Astrocyte (in vitro differentiated cells and primary cell): Measurements from ENCODE around the gene RAB39B.

Experiments used
- CTCF ChIP-seq: IDR thresholded peaks from 2 replicates; pipeline ENCODE4 v1.5.1; 2011; ENCODE audit warnings: low read depth, mild to moderate bottlenecking, inconsistent platforms, low read length, moderate library complexity; ENCODE audit not compliant: insufficient read depth
- EZH2 ChIP-seq: IDR thresholded peaks from 2 replicates; pipeline ENCODE4 v1.6.1; 2012; ENCODE audit warnings: mild to moderate bottlenecking, low read length, inconsistent platforms; ENCODE audit not compliant: insufficient read depth

GRCh38 chrX:155237719-155238118 is 26.6 kb downstream of the RAB39B start:
- no peak for TF ChIP-seq CTCF
- TF ChIP-seq EZH2: no peak
